Neural progenitor cell (in vitro differentiated cells): ENCODE data around the gene CD46. TPM values are rescaled to one million over a fixed set of nuclear protein-coding genes. Genes with fewer than 3 reads are reported as not detected.

Source experiments
- DNase-seq: peaks from one replicate; pipeline ENCODE4 v3.0.0-alpha.2; 2016; ENCODE audit warnings: low spot score
- H2AFZ ChIP-seq: fragments of 200-600 bp; sonication (generic); replicated peaks from 2 replicates; pipeline ENCODE4 v1.6.1; 2016; ENCODE audit warnings: antibody characterized with exemption
- H3F3A ChIP-seq: fragments of 200-600 bp; sonication (generic); 2 replicates; pipeline ENCODE4 v1.6.1; 2016; ENCODE audit warnings: antibody characterized with exemption, low read depth
- H3K27ac ChIP-seq: fragments of 200-600 bp; sonication (generic); 2 replicates; pipeline ENCODE4 v1.5.1; 2016; ENCODE audit warnings: mild to moderate bottlenecking
- H3K27me3 ChIP-seq: fragments of 200-600 bp; sonication (generic); 2 replicates; pipeline ENCODE4 v1.6.1; 2016; ENCODE audit warnings: mild to moderate bottlenecking, moderate library complexity
- H3K36me3 ChIP-seq: fragments of 200-600 bp; sonication (generic); 2 replicates; pipeline ENCODE4 v1.5.1; 2016
- H3K4me1 ChIP-seq: fragments of 200-600 bp; sonication (generic); 2 replicates; pipeline ENCODE4 v1.6.1; 2016; ENCODE audit warnings: mixed run types
- H3K4me2 ChIP-seq: fragments of 200-600 bp; sonication (generic); 2 replicates; pipeline ENCODE4 v1.6.1; 2016
- H3K4me3 ChIP-seq: fragments of 200-600 bp; sonication (generic); 2 replicates; pipeline ENCODE4 v1.5.1; 2016
- H3K79me2 ChIP-seq: fragments of 200-600 bp; sonication (generic); 2 replicates; pipeline ENCODE4 v1.6.1; 2016; ENCODE audit warnings: low read depth
- H3K9ac ChIP-seq: fragments of 200-600 bp; sonication (generic); 2 replicates; pipeline ENCODE4 v1.6.1; 2016
- H3K9me3 ChIP-seq: fragments of 200-600 bp; sonication (generic); 2 replicates; pipeline ENCODE4 v1.5.1; 2016; ENCODE audit warnings: low read depth
- H4K20me1 ChIP-seq: fragments of 200-600 bp; sonication (generic); 2 replicates; pipeline ENCODE4 v1.6.1; 2016; ENCODE audit warnings: low read depth
- H3K27ac Mint-ChIP-seq: 3 replicates; pipeline ENCODE4 v1.8.0; 2021; ENCODE audit warnings: mixed read lengths
- H3K27me3 Mint-ChIP-seq: 2 replicates; pipeline ENCODE4 v1.8.0; 2022; ENCODE audit warnings: low read depth, mild to moderate bottlenecking, inconsistent platforms, moderate library complexity, mixed read lengths; ENCODE audit not compliant: insufficient read depth
- H3K36me3 Mint-ChIP-seq: 3 replicates; pipeline ENCODE4 v1.8.0; 2021; ENCODE audit warnings: mixed read lengths
- H3K4me1 Mint-ChIP-seq: 3 replicates; pipeline ENCODE4 v1.8.0; 2021; ENCODE audit warnings: mixed read lengths
- H3K4me3 Mint-ChIP-seq: 3 replicates; pipeline ENCODE4 v1.8.0; 2021; ENCODE audit warnings: mild to moderate bottlenecking, moderate library complexity, mixed read lengths
- H3K9me3 Mint-ChIP-seq: 3 replicates; pipeline ENCODE4 v1.8.0; 2020; ENCODE audit warnings: mixed read lengths
- EZH2 ChIP-seq: fragments of 200-600 bp; sonication (generic); IDR thresholded peaks from 2 replicates; pipeline ENCODE4 v1.6.1; 2017; ENCODE audit warnings: antibody characterized with exemption, mild to moderate bottlenecking, moderate library complexity
- EZH2phosphoT487 ChIP-seq: fragments of 200-600 bp; sonication (generic); IDR thresholded peaks from 2 replicates; pipeline ENCODE4 v1.6.1; 2017; ENCODE audit warnings: antibody characterized with exemption
- total RNA-seq: library from RNA; depleted of rRNA; stranded (reverse); fragments of >200 nt; gene quantifications from 2 replicates; pipeline ENCODE4 v1.2.3, GENCODE V29; 2015; ENCODE audit warnings: low replicate concordance
- TF ChIP-seq, protein P1 (sequence below): fragments of 200-600 bp; sonication (generic); IDR thresholded peaks from 2 replicates; pipeline ENCODE4 v1.5.1; 2017; ENCODE audit warnings: antibody characterized with exemption, mild to moderate bottlenecking

Gene CD46
- total RNA-seq, 1 donor from 2014 or later, result 186 TPM

DNA sequence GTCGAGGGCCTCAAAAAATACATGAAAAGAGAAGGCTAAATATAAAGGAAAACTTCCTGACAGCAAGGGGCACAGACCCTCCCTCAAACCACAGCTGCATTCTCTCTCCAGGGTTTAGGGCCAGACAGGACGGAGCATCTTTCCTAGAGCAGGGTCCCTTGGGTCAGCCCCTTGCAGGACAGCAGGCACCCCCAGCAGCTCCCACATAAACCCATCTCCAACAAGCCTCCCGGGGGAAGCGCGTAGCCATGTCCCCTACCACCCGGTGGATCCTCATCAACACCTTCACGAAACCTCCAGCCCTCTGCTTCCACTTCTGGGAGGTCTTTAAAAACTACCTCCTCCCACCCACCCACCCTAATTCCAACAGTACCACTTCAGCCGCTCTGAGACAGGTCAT lies 59.5 kb downstream of the CD46 start:
- no peak for TF ChIP-seq EZH2phosphoT487
- Mint-ChIP-seq H3K27me3 (no peaks in the 10 kb centered on the region), H3K9me3 (no peaks in the 10 kb centered on the region), H3K4me3 (no peak overlapping the region), H3K27ac (no peak overlapping the region), H3K4me1 (no peaks in the 10 kb centered on the region), H3K36me3 (peaks cover 21% of the 10 kb centered on the region)
- no peak overlapping the region for H3K4me2 ChIP-seq
- no peak overlapping the region for H2AFZ ChIP-seq
- no peak overlapping the region for H3K27ac ChIP-seq
- H3K4me1 ChIP-seq, result no peaks in the 10 kb centered on the region
- DNase-seq, result no peak
- H3F3A ChIP-seq, result no peaks in the 10 kb centered on the region
- no peak overlapping the region for H3K4me3 ChIP-seq
- H3K9ac ChIP-seq, result no peak overlapping the region
- no peaks in the 10 kb centered on the region for H4K20me1 ChIP-seq
- H3K79me2 ChIP-seq, result no peaks in the 10 kb centered on the region
- no peaks in the 10 kb centered on the region for H3K36me3 ChIP-seq
- H3K27me3 ChIP-seq, result no peaks in the 10 kb centered on the region
- no peaks in the 10 kb centered on the region for H3K9me3 ChIP-seq

DNA sequence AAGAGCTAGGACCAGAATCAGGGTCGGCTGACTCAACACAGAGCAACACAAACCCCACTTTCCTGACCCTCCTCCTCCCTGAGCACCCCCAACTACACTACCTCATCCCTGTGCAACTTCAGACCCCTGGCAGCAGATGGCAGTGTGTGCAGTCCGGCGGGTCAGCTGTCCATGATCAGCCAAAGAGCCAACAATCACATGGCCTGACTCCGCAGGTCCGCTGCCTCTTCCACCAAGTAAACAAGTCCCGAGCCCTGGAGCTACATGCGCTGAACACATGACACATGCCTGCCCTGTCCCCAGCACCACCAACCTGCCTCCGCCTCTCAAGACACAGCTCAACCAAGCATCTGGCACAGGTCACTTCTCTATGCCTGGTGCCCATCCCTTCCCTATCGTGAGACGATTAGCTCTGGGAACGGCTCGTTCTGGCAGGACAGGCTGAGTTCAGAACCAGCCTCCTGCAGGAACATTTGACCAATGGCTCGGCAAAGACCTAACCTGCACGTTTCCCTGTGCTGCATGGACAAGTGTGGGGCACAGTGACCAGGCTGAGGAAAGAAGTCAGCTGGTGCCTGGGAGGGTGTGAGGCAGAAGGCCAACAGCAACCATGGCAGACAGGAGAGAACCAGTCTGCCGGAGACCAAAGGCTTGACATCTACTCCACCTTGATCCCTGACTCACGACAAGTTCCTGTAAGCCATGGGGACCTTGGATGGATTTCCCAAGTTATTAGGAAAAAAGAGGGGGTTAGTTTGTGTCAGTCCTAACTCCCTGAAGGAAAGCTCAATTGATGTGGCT lies 60.3 kb downstream of the CD46 start:
- H4K20me1 ChIP-seq, result no peaks in the 10 kb centered on the region
- H3K36me3 ChIP-seq, result no peaks in the 10 kb centered on the region
- H3K4me3 Mint-ChIP-seq, result no peak overlapping the region
- no peak overlapping the region for H3K27ac Mint-ChIP-seq
- DNase-seq, result peak; percentile 32
- H3K36me3 Mint-ChIP-seq, result peaks cover 18% of the 10 kb centered on the region
- no peaks in the 10 kb centered on the region for H3F3A ChIP-seq
- no peaks in the 10 kb centered on the region for H3K4me1 Mint-ChIP-seq
- no peaks in the 10 kb centered on the region for H3K27me3 ChIP-seq
- H3K9me3 Mint-ChIP-seq, result no peaks in the 10 kb centered on the region
- H2AFZ ChIP-seq, result no peak overlapping the region
- no peaks in the 10 kb centered on the region for H3K9me3 ChIP-seq
- H3K27ac ChIP-seq, result no peak overlapping the region
- no peak overlapping the region for H3K4me3 ChIP-seq
- no peak overlapping the region for H3K9ac ChIP-seq
- no peaks in the 10 kb centered on the region for H3K79me2 ChIP-seq
- no peak overlapping the region for H3K4me2 ChIP-seq
- peaks cover 2% of the 10 kb centered on the region for H3K27me3 Mint-ChIP-seq
- TF ChIP-seq EZH2phosphoT487, result no peak
- TF ChIP-seq, protein P1, sequence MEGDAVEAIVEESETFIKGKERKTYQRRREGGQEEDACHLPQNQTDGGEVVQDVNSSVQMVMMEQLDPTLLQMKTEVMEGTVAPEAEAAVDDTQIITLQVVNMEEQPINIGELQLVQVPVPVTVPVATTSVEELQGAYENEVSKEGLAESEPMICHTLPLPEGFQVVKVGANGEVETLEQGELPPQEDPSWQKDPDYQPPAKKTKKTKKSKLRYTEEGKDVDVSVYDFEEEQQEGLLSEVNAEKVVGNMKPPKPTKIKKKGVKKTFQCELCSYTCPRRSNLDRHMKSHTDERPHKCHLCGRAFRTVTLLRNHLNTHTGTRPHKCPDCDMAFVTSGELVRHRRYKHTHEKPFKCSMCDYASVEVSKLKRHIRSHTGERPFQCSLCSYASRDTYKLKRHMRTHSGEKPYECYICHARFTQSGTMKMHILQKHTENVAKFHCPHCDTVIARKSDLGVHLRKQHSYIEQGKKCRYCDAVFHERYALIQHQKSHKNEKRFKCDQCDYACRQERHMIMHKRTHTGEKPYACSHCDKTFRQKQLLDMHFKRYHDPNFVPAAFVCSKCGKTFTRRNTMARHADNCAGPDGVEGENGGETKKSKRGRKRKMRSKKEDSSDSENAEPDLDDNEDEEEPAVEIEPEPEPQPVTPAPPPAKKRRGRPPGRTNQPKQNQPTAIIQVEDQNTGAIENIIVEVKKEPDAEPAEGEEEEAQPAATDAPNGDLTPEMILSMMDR, result peak; percentile 47
- no peaks in the 10 kb centered on the region for H3K4me1 ChIP-seq

GRCh38 chr1:207812778-207813511 lies 61.1 kb downstream of the CD46 start:
- Mint-ChIP-seq H3K4me3 (no peak overlapping the region), H3K9me3 (no peaks in the 10 kb centered on the region), H3K36me3 (peaks cover 22% of the 10 kb centered on the region), H3K27me3 (peaks cover 2% of the 10 kb centered on the region), H3K4me1 (no peaks in the 10 kb centered on the region), H3K27ac (no peak overlapping the region)
- H3K79me2 ChIP-seq, result no peaks in the 10 kb centered on the region
- H3F3A ChIP-seq, result no peaks in the 10 kb centered on the region
- no peak overlapping the region for H3K9ac ChIP-seq
- H4K20me1 ChIP-seq, result no peaks in the 10 kb centered on the region
- no peaks in the 10 kb centered on the region for H3K9me3 ChIP-seq
- no peak overlapping the region for H2AFZ ChIP-seq
- TF ChIP-seq, protein P1, result no peak
- TF ChIP-seq EZH2, result no peak
- TF ChIP-seq EZH2phosphoT487, result no peak
- no peaks in the 10 kb centered on the region for H3K36me3 ChIP-seq
- DNase-seq, result no peak
- H3K4me1 ChIP-seq, result no peaks in the 10 kb centered on the region
- H3K27me3 ChIP-seq, result no peaks in the 10 kb centered on the region
- H3K4me2 ChIP-seq, result no peak overlapping the region
- H3K4me3 ChIP-seq, result no peak overlapping the region
- no peak overlapping the region for H3K27ac ChIP-seq

GRCh38 chr1:207813512-207813881 lies 61.6 kb downstream of the CD46 start:
- no peaks in the 10 kb centered on the region for H3K4me1 ChIP-seq
- no peak overlapping the region for H2AFZ ChIP-seq
- no peak for DNase-seq
- no peak overlapping the region for H3K9ac ChIP-seq
- Mint-ChIP-seq H3K36me3 (peaks cover 21% of the 10 kb centered on the region), H3K27ac (no peak overlapping the region), H3K4me3 (no peak overlapping the region), H3K27me3 (peaks cover 4% of the 10 kb centered on the region), H3K4me1 (no peaks in the 10 kb centered on the region), H3K9me3 (no peaks in the 10 kb centered on the region)
- no peaks in the 10 kb centered on the region for H3F3A ChIP-seq
- TF ChIP-seq, protein P1, result no peak
- TF ChIP-seq EZH2phosphoT487, result no peak
- TF ChIP-seq EZH2, result no peak
- H3K79me2 ChIP-seq, result no peaks in the 10 kb centered on the region
- H3K27me3 ChIP-seq, result no peaks in the 10 kb centered on the region
- no peak overlapping the region for H3K4me2 ChIP-seq
- H4K20me1 ChIP-seq, result no peaks in the 10 kb centered on the region
- H3K36me3 ChIP-seq, result no peaks in the 10 kb centered on the region
- H3K4me3 ChIP-seq, result no peak overlapping the region
- no peaks in the 10 kb centered on the region for H3K9me3 ChIP-seq
- no peak overlapping the region for H3K27ac ChIP-seq
